Hematopoietic multipotent progenitor cell treated with erythropoietin and hydrocortisone succinate and interleukin-3 and kit ligand, for 8 days (in vitro differentiated cells): ENCODE measurements around the gene PAK1.
"Not testable (repeated sequence)": the region's sequence is repeated elsewhere in the genome, so short reads cannot be mapped to it uniquely, and the experiment has no call there.

ENCODE experiments used
- DNase-seq: peaks from one replicate; pipeline ENCODE4 v3.0.0-alpha.2; 2015

Gene PAK1

GRCh38 chr11:77300028-77300427 lies 173.9 kb downstream of the PAK1 start:
- not testable (repeated sequence) for DNase-seq

GRCh38 chr11:77299528-77299993 lies 174.3 kb downstream of the PAK1 start:
- peak; percentile 37 for DNase-seq

GRCh38 chr11:77294040-77294439 lies 179.9 kb downstream of the PAK1 start:
- no peak for DNase-seq

GRCh38 chr11:77289737-77290136 lies 184.2 kb downstream of the PAK1 start:
- no peak for DNase-seq

- no peak for DNase-seq
Measured at GRCh38 chr11:77287615-77288273, 186.2 kb downstream of the PAK1 start.

GRCh38 chr11:77287136-77287535 lies 186.8 kb downstream of the PAK1 start:
- DNase-seq: no peak

- DNase-seq: no peak
Measured at GRCh38 chr11:77284476-77285468, 189.1 kb downstream of the PAK1 start.

GRCh38 chr11:77283101-77283500 lies 190.8 kb downstream of the PAK1 start:
- DNase-seq: no peak

GRCh38 chr11:77278595-77279506 lies 195.0 kb downstream of the PAK1 start:
- peak; percentile 5 for DNase-seq

GRCh38 chr11:77276271-77276670 lies 197.6 kb downstream of the PAK1 start:
- no peak for DNase-seq
